Measurements from ENCODE around the gene RAPSN.

DNA sequence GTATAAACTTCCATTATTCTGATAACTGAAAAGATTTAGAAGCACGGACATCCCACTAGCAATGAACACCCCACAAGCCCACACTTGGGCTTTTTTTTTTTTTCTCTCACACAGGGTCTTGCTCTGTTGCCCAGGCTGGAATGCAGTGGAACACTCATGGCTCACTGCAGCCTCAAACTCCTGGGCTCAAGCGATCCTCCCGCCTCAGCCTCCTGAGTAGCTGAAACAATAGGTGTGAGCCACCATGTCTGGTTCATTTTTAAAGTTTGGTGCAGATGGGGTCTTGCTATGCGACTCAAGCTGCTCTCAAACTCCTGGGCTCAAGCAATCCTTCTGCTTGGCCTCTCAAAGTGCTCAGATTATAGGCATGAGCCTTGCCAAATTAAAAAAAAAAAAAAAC, 3.1 kb downstream of the RAPSN start:
- TF ChIP-seq, protein P1, sequence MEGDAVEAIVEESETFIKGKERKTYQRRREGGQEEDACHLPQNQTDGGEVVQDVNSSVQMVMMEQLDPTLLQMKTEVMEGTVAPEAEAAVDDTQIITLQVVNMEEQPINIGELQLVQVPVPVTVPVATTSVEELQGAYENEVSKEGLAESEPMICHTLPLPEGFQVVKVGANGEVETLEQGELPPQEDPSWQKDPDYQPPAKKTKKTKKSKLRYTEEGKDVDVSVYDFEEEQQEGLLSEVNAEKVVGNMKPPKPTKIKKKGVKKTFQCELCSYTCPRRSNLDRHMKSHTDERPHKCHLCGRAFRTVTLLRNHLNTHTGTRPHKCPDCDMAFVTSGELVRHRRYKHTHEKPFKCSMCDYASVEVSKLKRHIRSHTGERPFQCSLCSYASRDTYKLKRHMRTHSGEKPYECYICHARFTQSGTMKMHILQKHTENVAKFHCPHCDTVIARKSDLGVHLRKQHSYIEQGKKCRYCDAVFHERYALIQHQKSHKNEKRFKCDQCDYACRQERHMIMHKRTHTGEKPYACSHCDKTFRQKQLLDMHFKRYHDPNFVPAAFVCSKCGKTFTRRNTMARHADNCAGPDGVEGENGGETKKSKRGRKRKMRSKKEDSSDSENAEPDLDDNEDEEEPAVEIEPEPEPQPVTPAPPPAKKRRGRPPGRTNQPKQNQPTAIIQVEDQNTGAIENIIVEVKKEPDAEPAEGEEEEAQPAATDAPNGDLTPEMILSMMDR (IDR thresholded peaks at IDR 0.05), result no peak
- no peak for TF ChIP-seq POLR2A (IDR thresholded peaks at IDR 0.05)
